ENCODE data around the gene SLC37A1.

Gene SLC37A1

DNA sequence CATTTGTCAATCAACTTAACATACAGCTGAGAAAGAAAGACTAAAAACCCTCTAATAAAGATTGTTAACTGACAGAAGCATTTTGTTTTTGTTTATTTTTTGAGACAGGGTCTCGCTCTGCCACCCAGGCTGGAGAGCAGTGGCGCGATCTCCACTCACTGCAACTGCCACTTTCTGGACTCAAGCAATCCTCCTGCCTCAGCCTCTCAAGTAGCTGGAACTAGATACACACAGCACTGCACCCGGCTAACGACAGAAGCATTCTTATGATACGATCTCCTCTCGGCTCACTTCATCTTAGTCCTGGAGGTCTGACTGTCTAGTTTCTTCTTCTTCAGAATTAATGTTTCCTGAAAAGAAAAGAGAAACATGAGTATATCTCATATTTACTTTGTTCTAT lies 41.1 kb upstream of the SLC37A1 start:
- no peaks in the 10 kb centered on the region for H3K9me3 Mint-ChIP-seq
- H3K36me3 Mint-ChIP-seq (ENCODE audit: low read depth): no peaks in the 10 kb centered on the region
- H3K4me3 Mint-ChIP-seq: no peak overlapping the region
- peaks cover 15% of the 10 kb centered on the region for H3K4me1 Mint-ChIP-seq
- H3K27ac Mint-ChIP-seq: no peak overlapping the region
- peaks cover 11% of the 10 kb centered on the region for H3K27me3 Mint-ChIP-seq (ENCODE audit: low read depth)
- TF ChIP-seq, protein P1, sequence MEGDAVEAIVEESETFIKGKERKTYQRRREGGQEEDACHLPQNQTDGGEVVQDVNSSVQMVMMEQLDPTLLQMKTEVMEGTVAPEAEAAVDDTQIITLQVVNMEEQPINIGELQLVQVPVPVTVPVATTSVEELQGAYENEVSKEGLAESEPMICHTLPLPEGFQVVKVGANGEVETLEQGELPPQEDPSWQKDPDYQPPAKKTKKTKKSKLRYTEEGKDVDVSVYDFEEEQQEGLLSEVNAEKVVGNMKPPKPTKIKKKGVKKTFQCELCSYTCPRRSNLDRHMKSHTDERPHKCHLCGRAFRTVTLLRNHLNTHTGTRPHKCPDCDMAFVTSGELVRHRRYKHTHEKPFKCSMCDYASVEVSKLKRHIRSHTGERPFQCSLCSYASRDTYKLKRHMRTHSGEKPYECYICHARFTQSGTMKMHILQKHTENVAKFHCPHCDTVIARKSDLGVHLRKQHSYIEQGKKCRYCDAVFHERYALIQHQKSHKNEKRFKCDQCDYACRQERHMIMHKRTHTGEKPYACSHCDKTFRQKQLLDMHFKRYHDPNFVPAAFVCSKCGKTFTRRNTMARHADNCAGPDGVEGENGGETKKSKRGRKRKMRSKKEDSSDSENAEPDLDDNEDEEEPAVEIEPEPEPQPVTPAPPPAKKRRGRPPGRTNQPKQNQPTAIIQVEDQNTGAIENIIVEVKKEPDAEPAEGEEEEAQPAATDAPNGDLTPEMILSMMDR (IDR thresholded peaks at IDR 0.05; ENCODE audit: unreplicated experiment in 3 of 3): no peak

DNA sequence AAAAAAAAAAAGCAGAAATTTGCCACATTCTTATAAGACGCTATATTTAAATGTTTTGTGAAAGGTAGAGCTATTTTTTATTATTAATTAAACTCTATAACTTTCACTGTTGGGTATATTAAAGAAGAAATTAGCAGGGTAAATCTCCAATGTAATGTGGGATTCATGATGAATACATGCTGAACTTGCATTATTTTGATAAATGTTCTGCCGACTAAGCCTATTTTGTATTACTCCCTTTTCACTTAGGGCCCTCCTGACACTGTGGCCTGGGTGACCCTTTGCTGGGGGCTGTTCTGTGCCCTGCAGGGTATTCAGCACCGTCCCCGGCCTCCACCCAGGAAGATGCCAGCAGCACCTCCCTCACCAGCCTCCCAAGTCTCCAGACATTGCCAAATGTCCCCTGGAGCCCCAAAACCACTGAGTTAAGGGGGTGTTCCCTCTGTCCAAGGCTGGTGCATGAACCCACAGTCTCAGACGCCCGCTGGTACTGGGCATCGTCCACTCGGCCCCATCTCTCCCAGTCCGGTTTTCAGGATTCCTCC lies 40.1 kb upstream of the SLC37A1 start:
- Mint-ChIP-seq H3K4me3 (no peak overlapping the region), H3K27ac (peak overlapping the region; percentile 15 to 80 (median 38)), H3K27me3 (ENCODE audit: low read depth) (peaks cover 11% of the 10 kb centered on the region), H3K4me1 (peaks cover 14% of the 10 kb centered on the region), H3K36me3 (ENCODE audit: low read depth) (no peaks in the 10 kb centered on the region), H3K9me3 (no peaks in the 10 kb centered on the region)
- TF ChIP-seq, protein P1 (IDR thresholded peaks at IDR 0.05; ENCODE audit: unreplicated experiment in 3 of 3): no peak

DNA sequence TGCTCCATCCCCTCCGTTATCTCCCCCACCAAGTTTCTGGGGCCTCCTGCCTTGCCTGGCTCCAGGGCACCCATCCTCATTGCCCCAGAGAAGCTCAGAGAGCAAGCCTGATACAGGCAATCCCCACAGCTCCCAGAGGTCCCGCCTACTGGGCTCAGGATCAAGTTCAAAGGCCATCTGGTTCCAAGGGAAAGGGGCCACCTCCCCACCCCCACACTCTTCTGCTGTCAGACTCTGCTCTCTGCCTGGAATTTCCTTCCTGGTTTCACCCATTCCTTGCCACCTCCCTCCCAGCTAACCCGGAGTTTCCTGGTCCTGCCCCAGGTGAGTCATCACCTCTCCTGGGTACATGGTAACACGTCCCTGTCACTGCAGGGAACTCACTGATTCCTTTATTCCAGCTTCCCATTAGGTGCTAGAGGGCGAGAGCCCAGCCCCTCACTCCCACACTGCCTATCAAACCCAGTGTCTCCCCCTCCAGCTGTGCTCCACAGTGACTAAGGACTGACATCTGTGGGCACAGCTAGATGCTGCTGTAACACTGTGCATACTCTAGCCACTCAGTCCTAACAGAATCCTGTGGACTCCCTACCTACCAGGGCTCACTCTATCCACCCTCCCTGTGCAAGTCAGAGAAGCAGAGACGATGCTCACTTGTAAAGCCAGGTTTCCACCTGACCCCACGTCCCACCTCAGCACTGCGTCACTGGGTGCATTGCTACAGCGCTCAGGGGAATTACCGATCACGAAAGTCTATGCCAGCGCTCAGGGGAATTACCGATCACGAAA lies 39.4 kb upstream of the SLC37A1 start:
- no peaks in the 10 kb centered on the region for H3K9me3 Mint-ChIP-seq
- peaks cover 17% of the 10 kb centered on the region for H3K4me1 Mint-ChIP-seq

DNA sequence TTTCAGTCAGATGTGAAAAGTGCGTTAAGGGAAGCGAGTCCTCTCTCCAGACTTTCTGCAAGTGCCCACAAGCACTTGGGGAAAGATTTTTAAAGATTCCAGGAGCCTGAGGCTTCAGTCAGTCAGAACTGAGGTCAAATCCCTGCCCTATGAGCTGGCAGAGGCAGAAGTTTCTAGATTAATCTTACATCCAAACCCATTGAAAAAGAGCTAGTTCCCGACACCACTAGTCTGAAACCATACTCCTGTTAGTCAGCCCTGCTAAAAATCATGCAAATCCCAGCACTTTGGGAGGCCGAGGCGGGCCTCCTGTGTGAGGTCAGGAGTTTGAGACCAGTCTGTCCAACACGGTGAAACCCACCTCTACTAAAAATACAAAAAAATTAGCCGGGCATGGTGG lies 38.6 kb upstream of the SLC37A1 start:
- Mint-ChIP-seq H3K9me3 (no peaks in the 10 kb centered on the region), H3K27me3 (ENCODE audit: low read depth) (peaks cover 10% of the 10 kb centered on the region), H3K27ac (peak overlapping the region; percentile 38 to 80 (median 68)), H3K36me3 (ENCODE audit: low read depth) (no peaks in the 10 kb centered on the region), H3K4me1 (peaks cover 17% of the 10 kb centered on the region), H3K4me3 (no peak overlapping the region)
- TF ChIP-seq, protein P1 (IDR thresholded peaks at IDR 0.05; ENCODE audit: unreplicated experiment in 3 of 3): no peak

More for the DNA sequence above, 39.4 kb upstream of the SLC37A1 start:
- Mint-ChIP-seq H3K27ac (peak overlapping the region; percentile 38 to 80 (median 68)), H3K36me3 (ENCODE audit: low read depth) (no peaks in the 10 kb centered on the region), H3K27me3 (ENCODE audit: low read depth) (peaks cover 7% of the 10 kb centered on the region), H3K4me3 (peak overlapping the region in 2 of 3 experiments; percentile 3 to 44)
- TF ChIP-seq, protein P1 (IDR thresholded peaks at IDR 0.05; ENCODE audit: unreplicated experiment in 3 of 3): no peak

DNA sequence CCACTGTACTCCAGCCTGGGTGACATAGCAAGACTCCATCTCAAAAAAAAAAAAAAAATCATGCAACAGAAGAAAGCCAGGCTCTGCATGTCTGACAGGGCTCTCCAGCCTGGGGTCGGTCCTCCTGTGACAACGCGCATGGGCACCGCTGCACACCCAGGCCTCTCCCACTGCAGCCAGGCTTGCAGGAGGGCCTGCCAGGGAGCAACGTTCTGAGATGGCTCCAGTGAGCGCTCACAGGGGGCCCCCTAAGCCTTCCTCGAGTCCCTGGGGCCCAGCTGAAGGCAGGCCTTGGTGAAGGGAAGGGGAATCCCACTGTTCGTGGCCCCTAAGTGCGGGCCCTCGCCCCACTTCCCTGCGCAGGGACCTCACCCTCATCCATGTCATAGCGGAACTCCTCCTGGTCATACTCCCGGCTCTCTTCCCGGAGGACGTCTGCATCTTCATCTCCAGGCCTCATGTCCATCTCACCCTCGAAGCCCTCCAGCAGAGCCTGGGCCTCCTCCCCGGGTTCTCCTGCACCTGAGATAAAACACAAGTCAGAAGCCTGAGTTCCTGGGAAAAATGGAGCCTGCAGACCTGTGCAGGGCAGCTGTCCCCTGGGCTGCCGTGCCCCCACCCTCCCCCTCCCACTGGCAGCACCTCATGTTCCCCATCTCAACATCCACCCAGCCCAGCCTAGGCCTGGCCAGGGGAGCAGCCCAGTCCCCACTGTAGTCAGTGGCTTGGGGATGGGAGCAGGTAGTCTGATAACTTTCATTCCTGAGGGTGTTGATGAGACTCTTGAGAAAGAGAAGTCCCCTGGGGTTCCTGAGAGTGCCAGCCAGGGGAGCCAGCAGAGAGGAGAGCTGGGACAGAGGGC lies 37.9 kb upstream of the SLC37A1 start:
- Mint-ChIP-seq H3K36me3 (ENCODE audit: low read depth) (no peaks in the 10 kb centered on the region), H3K27me3 (ENCODE audit: low read depth) (peaks cover 14% of the 10 kb centered on the region), H3K27ac (peak overlapping the region in 1 of 3 experiments; percentile 80), H3K4me1 (peaks cover 17% of the 10 kb centered on the region), H3K9me3 (no peaks in the 10 kb centered on the region), H3K4me3 (no peak overlapping the region)
- TF ChIP-seq, protein P1 (IDR thresholded peaks at IDR 0.05; ENCODE audit: unreplicated experiment in 3 of 3): no peak
